ENCODE measurements around the gene ACSM5. TPM values are rescaled to one million over a fixed set of nuclear protein-coding genes. Genes with fewer than 3 reads are reported as not detected.
A peak's percentile ranks its signal among the peaks of the same experiment; 100 is the strongest.

Gene ACSM5
- total and polyA plus RNA-seq, 4 donors = 4.2 to 240 (median 156) TPM

DNA sequence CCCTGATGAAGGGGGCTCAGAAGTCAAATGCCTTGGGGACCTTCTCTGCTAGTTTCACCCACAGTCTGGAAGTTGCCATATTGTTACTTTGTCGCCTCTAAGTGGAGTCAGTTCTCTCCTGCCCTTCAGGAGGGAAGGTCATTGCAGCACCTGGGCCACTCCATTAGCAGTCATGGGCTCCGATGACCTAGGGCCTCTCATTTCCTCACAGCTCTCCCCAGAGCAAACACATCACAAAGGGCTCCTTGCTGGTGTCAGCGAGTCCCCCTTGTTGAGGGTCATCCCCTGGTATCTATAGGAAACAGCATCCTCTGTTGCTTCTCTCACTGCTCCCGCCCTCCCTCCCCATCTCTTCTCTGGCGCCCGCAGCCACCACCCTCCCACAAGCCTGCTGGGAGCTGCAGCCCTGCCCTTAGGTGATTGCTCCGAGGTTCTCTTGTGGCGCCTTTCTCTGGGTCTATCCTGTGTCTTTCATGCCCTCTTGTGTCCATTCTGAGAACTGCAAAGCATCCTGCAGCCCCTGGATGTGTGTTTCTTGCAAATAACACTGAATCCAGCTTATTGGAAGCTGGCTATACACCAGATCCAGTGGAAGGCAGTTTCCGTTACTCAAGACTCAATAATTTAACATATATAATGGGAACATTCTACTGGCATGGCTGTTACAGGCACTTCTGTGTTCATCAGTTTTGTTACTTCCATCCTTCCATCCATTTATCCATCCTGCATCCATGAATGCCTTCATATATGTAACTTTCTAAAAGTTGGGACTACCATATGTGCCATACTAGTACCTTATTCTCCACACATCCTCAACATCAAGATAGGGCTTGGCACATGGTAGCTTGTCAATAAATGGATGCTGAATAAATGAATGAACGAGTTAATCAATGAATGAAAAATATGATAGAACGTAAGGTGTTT lies 26.0 kb upstream of the ACSM5 start:
- TF ChIP-seq TAF1 (conservative IDR thresholded peaks at IDR 0.05) (no peak), RXRA (IDR thresholded peaks at IDR 0.05) (no peak), SP1 (IDR thresholded peaks at IDR 0.05) (no peak), NR2F2 (IDR thresholded peaks at IDR 0.05) (no peak), RAD21 (IDR thresholded peaks at IDR 0.05) (peak; percentile 94 to 95)
- TF ChIP-seq, protein P1, sequence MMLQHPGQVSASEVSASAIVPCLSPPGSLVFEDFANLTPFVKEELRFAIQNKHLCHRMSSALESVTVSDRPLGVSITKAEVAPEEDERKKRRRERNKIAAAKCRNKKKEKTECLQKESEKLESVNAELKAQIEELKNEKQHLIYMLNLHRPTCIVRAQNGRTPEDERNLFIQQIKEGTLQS (IDR thresholded peaks at IDR 0.05) = no peak
- TF ChIP-seq, protein P2, sequence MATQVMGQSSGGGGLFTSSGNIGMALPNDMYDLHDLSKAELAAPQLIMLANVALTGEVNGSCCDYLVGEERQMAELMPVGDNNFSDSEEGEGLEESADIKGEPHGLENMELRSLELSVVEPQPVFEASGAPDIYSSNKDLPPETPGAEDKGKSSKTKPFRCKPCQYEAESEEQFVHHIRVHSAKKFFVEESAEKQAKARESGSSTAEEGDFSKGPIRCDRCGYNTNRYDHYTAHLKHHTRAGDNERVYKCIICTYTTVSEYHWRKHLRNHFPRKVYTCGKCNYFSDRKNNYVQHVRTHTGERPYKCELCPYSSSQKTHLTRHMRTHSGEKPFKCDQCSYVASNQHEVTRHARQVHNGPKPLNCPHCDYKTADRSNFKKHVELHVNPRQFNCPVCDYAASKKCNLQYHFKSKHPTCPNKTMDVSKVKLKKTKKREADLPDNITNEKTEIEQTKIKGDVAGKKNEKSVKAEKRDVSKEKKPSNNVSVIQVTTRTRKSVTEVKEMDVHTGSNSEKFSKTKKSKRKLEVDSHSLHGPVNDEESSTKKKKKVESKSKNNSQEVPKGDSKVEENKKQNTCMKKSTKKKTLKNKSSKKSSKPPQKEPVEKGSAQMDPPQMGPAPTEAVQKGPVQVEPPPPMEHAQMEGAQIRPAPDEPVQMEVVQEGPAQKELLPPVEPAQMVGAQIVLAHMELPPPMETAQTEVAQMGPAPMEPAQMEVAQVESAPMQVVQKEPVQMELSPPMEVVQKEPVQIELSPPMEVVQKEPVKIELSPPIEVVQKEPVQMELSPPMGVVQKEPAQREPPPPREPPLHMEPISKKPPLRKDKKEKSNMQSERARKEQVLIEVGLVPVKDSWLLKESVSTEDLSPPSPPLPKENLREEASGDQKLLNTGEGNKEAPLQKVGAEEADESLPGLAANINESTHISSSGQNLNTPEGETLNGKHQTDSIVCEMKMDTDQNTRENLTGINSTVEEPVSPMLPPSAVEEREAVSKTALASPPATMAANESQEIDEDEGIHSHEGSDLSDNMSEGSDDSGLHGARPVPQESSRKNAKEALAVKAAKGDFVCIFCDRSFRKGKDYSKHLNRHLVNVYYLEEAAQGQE (IDR thresholded peaks at IDR 0.05) = no peak
- TF ChIP-seq, protein P3, sequence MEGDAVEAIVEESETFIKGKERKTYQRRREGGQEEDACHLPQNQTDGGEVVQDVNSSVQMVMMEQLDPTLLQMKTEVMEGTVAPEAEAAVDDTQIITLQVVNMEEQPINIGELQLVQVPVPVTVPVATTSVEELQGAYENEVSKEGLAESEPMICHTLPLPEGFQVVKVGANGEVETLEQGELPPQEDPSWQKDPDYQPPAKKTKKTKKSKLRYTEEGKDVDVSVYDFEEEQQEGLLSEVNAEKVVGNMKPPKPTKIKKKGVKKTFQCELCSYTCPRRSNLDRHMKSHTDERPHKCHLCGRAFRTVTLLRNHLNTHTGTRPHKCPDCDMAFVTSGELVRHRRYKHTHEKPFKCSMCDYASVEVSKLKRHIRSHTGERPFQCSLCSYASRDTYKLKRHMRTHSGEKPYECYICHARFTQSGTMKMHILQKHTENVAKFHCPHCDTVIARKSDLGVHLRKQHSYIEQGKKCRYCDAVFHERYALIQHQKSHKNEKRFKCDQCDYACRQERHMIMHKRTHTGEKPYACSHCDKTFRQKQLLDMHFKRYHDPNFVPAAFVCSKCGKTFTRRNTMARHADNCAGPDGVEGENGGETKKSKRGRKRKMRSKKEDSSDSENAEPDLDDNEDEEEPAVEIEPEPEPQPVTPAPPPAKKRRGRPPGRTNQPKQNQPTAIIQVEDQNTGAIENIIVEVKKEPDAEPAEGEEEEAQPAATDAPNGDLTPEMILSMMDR (IDR thresholded peaks at IDR 0.05; ENCODE audit: low read depth, low read length, missing input control) = peak; percentile 97
- no peaks in the 10 kb centered on the region for H3K9me3 ChIP-seq (ENCODE audit: control insufficient read depth in 4 of 4, low read length in 3 of 4)
- no peak overlapping the region for H3K4me3 ChIP-seq (ENCODE audit: low read depth in 1 of 3, low read length in 3 of 3)
- H3K27ac ChIP-seq (ENCODE audit: low read depth in 1 of 2, low read length in 2 of 2) = no peak overlapping the region
- H3K4me1 ChIP-seq (ENCODE audit: control insufficient read depth in 4 of 4, insufficient read depth in 4 of 4, low read length in 3 of 4) = peaks cover 0 to 20% (median 13%) of the 10 kb centered on the region in 4 donors
- WGBS = 32% methylated on average over 11 of the region's 11 CpGs
- no peak overlapping the region for H3K9ac ChIP-seq (ENCODE audit: low read depth in 1 of 2, low read length in 2 of 2)
- no peaks in the 10 kb centered on the region for H3K27me3 ChIP-seq (ENCODE audit: control insufficient read depth in 4 of 4, insufficient read depth in 4 of 4, low read length in 3 of 4)
- no peaks in the 10 kb centered on the region for H3K36me3 ChIP-seq (ENCODE audit: control insufficient read depth in 4 of 4, insufficient read depth in 3 of 4, low read depth in 1 of 4, low read length in 3 of 4)
- peak; percentile 54 for DNase-seq (ENCODE audit: low spot score)

DNA sequence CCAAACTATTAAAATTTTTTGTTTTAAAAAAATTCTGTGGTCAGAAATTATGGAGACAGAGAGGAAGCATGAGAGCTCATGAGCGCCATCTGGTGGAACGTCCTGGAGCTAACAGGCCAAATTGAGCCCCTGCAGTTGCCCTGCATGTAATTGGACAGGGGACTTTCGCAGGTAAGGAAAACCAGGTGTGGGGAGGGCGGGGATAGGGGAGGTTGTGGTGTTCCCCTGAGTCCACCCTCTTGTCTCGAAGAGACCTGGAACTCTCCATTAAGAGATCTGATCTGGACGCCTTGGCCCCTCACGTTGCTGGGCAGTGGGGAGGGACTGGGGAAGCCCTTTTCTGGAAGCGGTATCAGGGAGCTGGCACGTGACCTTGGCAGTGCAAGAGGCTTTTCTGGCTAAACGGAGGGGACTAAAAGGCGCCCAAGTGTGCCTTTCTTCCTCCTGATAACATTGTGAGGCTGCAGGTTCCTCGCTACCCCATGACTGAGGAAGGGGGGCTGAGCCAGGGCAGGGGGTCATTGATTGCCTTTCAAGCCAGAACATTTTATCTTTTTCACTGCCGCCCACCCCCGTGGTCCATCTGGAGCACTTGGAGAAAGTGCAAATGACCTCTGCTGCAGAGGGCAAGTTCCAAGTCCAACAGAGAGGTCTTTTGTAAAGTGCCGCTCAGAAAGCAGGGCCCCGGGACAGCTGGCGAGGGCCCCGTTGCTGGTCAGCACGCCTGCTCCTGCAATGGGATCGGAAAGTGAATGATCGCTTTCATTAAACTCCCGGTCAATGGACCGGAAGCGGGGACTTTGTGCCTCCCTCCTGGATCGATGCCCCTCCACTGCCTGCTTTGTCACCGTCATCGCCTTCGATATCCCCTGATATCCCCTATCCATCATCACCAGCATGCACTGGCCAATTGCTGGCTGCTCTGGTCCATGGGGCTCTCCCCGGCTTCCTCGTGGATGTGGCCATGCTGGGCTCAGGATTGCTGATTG lies 23.2 kb upstream of the ACSM5 start:
- H3K4me1 ChIP-seq (ENCODE audit: control insufficient read depth in 4 of 4, insufficient read depth in 4 of 4, low read length in 3 of 4) = peaks cover 0 to 20% (median 13%) of the 10 kb centered on the region in 4 donors
- 9% methylated on average over 30 of the region's 30 CpGs for WGBS
- peak overlapping the region; percentile 85 to 92 for H3K27ac ChIP-seq (ENCODE audit: low read depth in 1 of 2, low read length in 2 of 2)
- no peaks in the 10 kb centered on the region for H3K27me3 ChIP-seq (ENCODE audit: control insufficient read depth in 4 of 4, insufficient read depth in 4 of 4, low read length in 3 of 4)
- peak overlapping the region; percentile 15 to 75 for H3K9ac ChIP-seq (ENCODE audit: low read depth in 1 of 2, low read length in 2 of 2)
- H3K36me3 ChIP-seq (ENCODE audit: control insufficient read depth in 4 of 4, insufficient read depth in 3 of 4, low read depth in 1 of 4, low read length in 3 of 4) = no peaks in the 10 kb centered on the region
- peak overlapping the region; percentile 19 to 58 (median 51) for H3K4me3 ChIP-seq (ENCODE audit: low read depth in 1 of 3, low read length in 3 of 3)
- H3K9me3 ChIP-seq (ENCODE audit: control insufficient read depth in 4 of 4, low read length in 3 of 4) = no peaks in the 10 kb centered on the region
- peak; percentile 78 for DNase-seq (ENCODE audit: low spot score)
- TF ChIP-seq HNF4G (IDR thresholded peaks at IDR 0.05) = peak; percentile 89
- TF ChIP-seq, protein P1 (IDR thresholded peaks at IDR 0.05) = peak; percentile 85
- TF ChIP-seq, protein P3 (IDR thresholded peaks at IDR 0.05; ENCODE audit: low read depth, low read length, missing input control) = peak; percentile 86
- TF ChIP-seq RXRA (IDR thresholded peaks at IDR 0.05) = peak; percentile 98 to 100
- TF ChIP-seq HNF4A (conservative IDR thresholded peaks at IDR 0.05) = peak; percentile 93 to 98
- peak; percentile 89 for TF ChIP-seq NR2F2 (IDR thresholded peaks at IDR 0.05)
- no peak for TF ChIP-seq FOXA2 (IDR thresholded peaks at IDR 0.05)
- TF ChIP-seq, protein P4, sequence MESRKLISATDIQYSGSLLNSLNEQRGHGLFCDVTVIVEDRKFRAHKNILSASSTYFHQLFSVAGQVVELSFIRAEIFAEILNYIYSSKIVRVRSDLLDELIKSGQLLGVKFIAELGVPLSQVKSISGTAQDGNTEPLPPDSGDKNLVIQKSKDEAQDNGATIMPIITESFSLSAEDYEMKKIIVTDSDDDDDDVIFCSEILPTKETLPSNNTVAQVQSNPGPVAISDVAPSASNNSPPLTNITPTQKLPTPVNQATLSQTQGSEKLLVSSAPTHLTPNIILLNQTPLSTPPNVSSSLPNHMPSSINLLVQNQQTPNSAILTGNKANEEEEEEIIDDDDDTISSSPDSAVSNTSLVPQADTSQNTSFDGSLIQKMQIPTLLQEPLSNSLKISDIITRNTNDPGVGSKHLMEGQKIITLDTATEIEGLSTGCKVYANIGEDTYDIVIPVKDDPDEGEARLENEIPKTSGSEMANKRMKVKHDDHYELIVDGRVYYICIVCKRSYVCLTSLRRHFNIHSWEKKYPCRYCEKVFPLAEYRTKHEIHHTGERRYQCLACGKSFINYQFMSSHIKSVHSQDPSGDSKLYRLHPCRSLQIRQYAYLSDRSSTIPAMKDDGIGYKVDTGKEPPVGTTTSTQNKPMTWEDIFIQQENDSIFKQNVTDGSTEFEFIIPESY (IDR thresholded peaks at IDR 0.05) = peak; percentile 81
- TF ChIP-seq JUND (IDR thresholded peaks at IDR 0.05) = peak; percentile 52 to 65
- peak; percentile 57 to 81 for TF ChIP-seq GABPA (IDR thresholded peaks at IDR 0.05 in 1 of 2, conservative IDR thresholded peaks at IDR 0.05 in 1 of 2)
- TF ChIP-seq, protein P5, sequence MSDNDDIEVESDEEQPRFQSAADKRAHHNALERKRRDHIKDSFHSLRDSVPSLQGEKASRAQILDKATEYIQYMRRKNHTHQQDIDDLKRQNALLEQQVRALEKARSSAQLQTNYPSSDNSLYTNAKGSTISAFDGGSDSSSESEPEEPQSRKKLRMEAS (IDR thresholded peaks at IDR 0.05) = peak; percentile 72
- peak; percentile 8 to 55 for TF ChIP-seq EGR1 (IDR thresholded peaks at IDR 0.05; ENCODE audit: low read depth in 2 of 2)
